H1 (cell line): ENCODE measurements around the gene RADX. TPM values are rescaled to one million over a fixed set of nuclear protein-coding genes. Genes with fewer than 3 reads are reported as not detected.

Experiments used
- BCL11A ChIP-seq, 2 experiments: IDR thresholded peaks; one replicate each; pipeline ENCODE4 v1.6.1; 2011; ENCODE audit warnings: low read depth in 2 of 2, low read length in 2 of 2, mild to moderate bottlenecking in 2 of 2
- CHD1 ChIP-seq: IDR thresholded peaks from 2 replicates; pipeline ENCODE4 v1.6.1; 2012; ENCODE audit warnings: low read depth, low read length, improper control_type of control experiment
- GTF2F1 ChIP-seq: IDR thresholded peaks from 2 replicates; pipeline ENCODE4 v1.6.1; 2012; ENCODE audit warnings: low read depth, low read length, improper control_type of control experiment, borderline replicate concordance
- KDM1A ChIP-seq: fragments of 200-600, 300-600 bp; sonication (generic); IDR thresholded peaks from 2 replicates; pipeline ENCODE4 v1.7.1; 2016; ENCODE audit warnings: mild to moderate bottlenecking, low read length, borderline replicate concordance
- PHF8 ChIP-seq: fragments of 200-600 bp; sonication (generic); conservative IDR thresholded peaks from 2 replicates; pipeline ENCODE4 v1.7.1; 2012; ENCODE audit warnings: low read depth, mild to moderate bottlenecking, inconsistent platforms, low read length, moderate library complexity
- RBBP5 ChIP-seq: IDR thresholded peaks from 2 replicates; pipeline ENCODE4 v1.7.1; 2012; ENCODE audit warnings: low read depth, mild to moderate bottlenecking, inconsistent platforms, low read length, moderate library complexity, borderline replicate concordance
- TAF1 ChIP-seq: IDR thresholded peaks from 2 replicates; pipeline ENCODE4 v1.6.1; 2011; ENCODE audit warnings: mild to moderate bottlenecking, low read depth, low read length
- TEAD4 ChIP-seq: IDR thresholded peaks from 2 replicates; pipeline ENCODE4 v1.6.1; 2012; ENCODE audit warnings: low read depth, low read length, inconsistent platforms, mixed read lengths
- polyA plus RNA-seq, 7 experiments: library from polyadenylated mRNA; depleted of rRNA in 3 of 7; stranded (reverse) in 5 of 7; unstranded in 2 of 7; fragments of >200 nt in 5 of 7; fragments of 200-250 nt in 2 of 7; gene quantifications; 1 replicate in 5 of 7; 2 replicates in 1 of 7; 4 replicates in 1 of 7; pipeline versions ENCODE4 v1.2.1 to v1.2.3, GENCODE V29; 2011 to 2013; ENCODE audit warnings: missing spikeins in 2 of 7, mixed read lengths in 2 of 7
- total RNA-seq: library from RNA; stranded (reverse); fragmentation: NEBNext Ultra II Directional; extraction: Animal tissue kit (Norgen Biotek cat#: 25700); gene quantifications from 2 replicates; pipeline ENCODE4 v1.2.1, GENCODE V29; 2021
- TF ChIP-seq, protein P1 (sequence below), 3 experiments: IDR thresholded peaks; 1 replicate in 2 of 3; 2 replicates in 1 of 3; pipeline versions ENCODE4 v1.5.1 to v1.6.1; 2011; ENCODE audit warnings: low read length in 3 of 3, mild to moderate bottlenecking in 3 of 3, inconsistent platforms in 2 of 3, low read depth in 1 of 3, moderate library complexity in 1 of 3; ENCODE audit not compliant: insufficient read depth in 1 of 3; ENCODE audit errors: control extremely low read depth in 1 of 3

RADX gene
- total and polyA plus RNA-seq, 2 of the 8 experiments (the other 6 are each of a cell fraction or from before 2014, with no cell fraction given), result 1.7 to 4.5 TPM

DNA sequence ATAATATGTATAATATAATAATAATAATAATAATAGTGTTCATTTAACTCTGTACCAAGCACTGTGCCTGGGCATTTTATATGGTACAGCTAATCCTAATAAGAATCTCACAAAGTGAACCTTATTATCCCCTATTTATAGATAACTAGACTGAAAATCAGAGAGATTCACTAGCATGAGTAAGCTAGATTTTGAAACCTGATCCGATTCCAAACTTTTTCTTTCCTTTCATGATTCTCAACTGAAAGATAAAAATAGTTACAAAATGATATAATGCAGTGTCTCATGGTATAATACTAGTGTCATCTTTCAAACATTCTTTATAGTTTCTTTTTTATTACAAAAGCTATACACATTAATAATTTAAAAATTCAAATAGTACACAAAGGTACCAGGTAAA, 58.9 kb downstream of the RADX start (continued):
- TF ChIP-seq TAF1, result no peak
- TF ChIP-seq KDM1A, result no peak
- no peak for TF ChIP-seq GTF2F1
- no peak for TF ChIP-seq CHD1
- no peak for TF ChIP-seq TEAD4
- TF ChIP-seq PHF8, result no peak
- TF ChIP-seq RBBP5, result no peak
- TF ChIP-seq BCL11A (IDR thresholded peaks at IDR 0.05; ENCODE audit: low read depth in 2 of 2, low read length in 2 of 2), result no peak
- TF ChIP-seq, protein P1, sequence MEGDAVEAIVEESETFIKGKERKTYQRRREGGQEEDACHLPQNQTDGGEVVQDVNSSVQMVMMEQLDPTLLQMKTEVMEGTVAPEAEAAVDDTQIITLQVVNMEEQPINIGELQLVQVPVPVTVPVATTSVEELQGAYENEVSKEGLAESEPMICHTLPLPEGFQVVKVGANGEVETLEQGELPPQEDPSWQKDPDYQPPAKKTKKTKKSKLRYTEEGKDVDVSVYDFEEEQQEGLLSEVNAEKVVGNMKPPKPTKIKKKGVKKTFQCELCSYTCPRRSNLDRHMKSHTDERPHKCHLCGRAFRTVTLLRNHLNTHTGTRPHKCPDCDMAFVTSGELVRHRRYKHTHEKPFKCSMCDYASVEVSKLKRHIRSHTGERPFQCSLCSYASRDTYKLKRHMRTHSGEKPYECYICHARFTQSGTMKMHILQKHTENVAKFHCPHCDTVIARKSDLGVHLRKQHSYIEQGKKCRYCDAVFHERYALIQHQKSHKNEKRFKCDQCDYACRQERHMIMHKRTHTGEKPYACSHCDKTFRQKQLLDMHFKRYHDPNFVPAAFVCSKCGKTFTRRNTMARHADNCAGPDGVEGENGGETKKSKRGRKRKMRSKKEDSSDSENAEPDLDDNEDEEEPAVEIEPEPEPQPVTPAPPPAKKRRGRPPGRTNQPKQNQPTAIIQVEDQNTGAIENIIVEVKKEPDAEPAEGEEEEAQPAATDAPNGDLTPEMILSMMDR (IDR thresholded peaks at IDR 0.05; ENCODE audit: control extremely low read depth in 1 of 3, insufficient read depth in 1 of 3, low read depth in 1 of 3, low read length in 3 of 3), result no peak
